Lung (tissue), 12 donors: ENCODE results near the gene SLF2. TPM values are rescaled to one million over a fixed set of nuclear protein-coding genes. Genes with fewer than 3 reads are reported as not detected.

Source experiments
- ATAC-seq: fragments of 200-7000 bp; cut with Tn5 transposase; one replicate; pipeline ENCODE4 v1.9.1; 2020; ENCODE audit warnings: moderate number of reproducible peaks; ENCODE audit not compliant: insufficient read depth, low FRiP score
- DNase-seq, 3 donors: peaks; one replicate each; pipeline ENCODE4 v3.0.0-alpha.2; 2013 to 2017
- H3K27ac ChIP-seq, 2 donors: one replicate each; pipeline ENCODE4 v1.5.1; 2013; ENCODE audit warnings: mild to moderate bottlenecking in 2 of 2, moderate library complexity in 2 of 2, control low read depth in 1 of 2, inconsistent platforms in 1 of 2, low read depth in 1 of 2, low read length in 1 of 2
- H3K27me3 ChIP-seq, 3 donors: one replicate each; pipeline ENCODE4 v1.5.1; 2013; ENCODE audit warnings: low read length in 2 of 3; ENCODE audit not compliant: control insufficient read depth in 3 of 3, insufficient read depth in 3 of 3
- H3K36me3 ChIP-seq, 4 donors: one replicate each; pipeline ENCODE4 v1.5.1; 2013; ENCODE audit warnings: low read length in 4 of 4, mild to moderate bottlenecking in 1 of 4, moderate library complexity in 1 of 4; ENCODE audit not compliant: control insufficient read depth in 4 of 4, insufficient read depth in 4 of 4
- H3K4me1 ChIP-seq, 5 donors: one replicate each; pipeline ENCODE4 v1.5.1; 2013; ENCODE audit warnings: low read length in 5 of 5, mild to moderate bottlenecking in 2 of 5, moderate library complexity in 1 of 5; ENCODE audit not compliant: control insufficient read depth in 5 of 5, insufficient read depth in 5 of 5
- H3K4me3 ChIP-seq: one replicate; pipeline ENCODE4 v1.5.1; 2013; ENCODE audit warnings: mild to moderate bottlenecking, control low read depth, moderate library complexity
- H3K9ac ChIP-seq, 2 donors: one replicate each; pipeline ENCODE4 v1.5.1; 2013; ENCODE audit warnings: low read length in 2 of 2, control low read depth in 1 of 2; ENCODE audit not compliant: insufficient read depth in 1 of 2
- H3K9me3 ChIP-seq, 4 donors: one replicate each; pipeline ENCODE4 v1.5.1; 2013; ENCODE audit warnings: low read length in 3 of 4, mild to moderate bottlenecking in 1 of 4, moderate library complexity in 1 of 4; ENCODE audit not compliant: control insufficient read depth in 4 of 4, insufficient read depth in 3 of 4
- WGBS, 2 donors: extraction: QIAGEN DNeasy Blood & Tissue Kit; methylation state at CpG; one replicate each; pipeline ENCODE4 v1.1.7; 2013; 5-methylcytosine and 5-hydroxymethylcytosine counted together
- polyA plus RNA-seq, 2 donors: library from polyadenylated mRNA; stranded (reverse); fragments of 200-250 nt; gene quantifications; one replicate each; pipeline ENCODE4 v1.2.1, GENCODE V29; 2013
- total RNA-seq, 2 donors: library from RNA; depleted of rRNA in 1 of 2; stranded (reverse); fragments of >200 nt in 1 of 2; gene quantifications; one replicate each; pipeline ENCODE4 v1.2.1, GENCODE V29; 2014 to 2021
- TF ChIP-seq, protein P1 (sequence below): IDR thresholded peaks from 2 replicates; pipeline ENCODE4 v1.5.1; 2012; ENCODE audit warnings: mild to moderate bottlenecking; ENCODE audit errors: control extremely low read depth, extremely low read depth
- donor health status: control.
- donor health status: control.
- donor health status: Bipolar disorder and iron deficiency.
- donor health status: healthy.
- donor health status: DM: yes; HTN: yes; CAD: no.

The SLF2 gene
- total and polyA plus RNA-seq, 4 donors = 7.1 to 60.0 (median 21.8) TPM

DNA sequence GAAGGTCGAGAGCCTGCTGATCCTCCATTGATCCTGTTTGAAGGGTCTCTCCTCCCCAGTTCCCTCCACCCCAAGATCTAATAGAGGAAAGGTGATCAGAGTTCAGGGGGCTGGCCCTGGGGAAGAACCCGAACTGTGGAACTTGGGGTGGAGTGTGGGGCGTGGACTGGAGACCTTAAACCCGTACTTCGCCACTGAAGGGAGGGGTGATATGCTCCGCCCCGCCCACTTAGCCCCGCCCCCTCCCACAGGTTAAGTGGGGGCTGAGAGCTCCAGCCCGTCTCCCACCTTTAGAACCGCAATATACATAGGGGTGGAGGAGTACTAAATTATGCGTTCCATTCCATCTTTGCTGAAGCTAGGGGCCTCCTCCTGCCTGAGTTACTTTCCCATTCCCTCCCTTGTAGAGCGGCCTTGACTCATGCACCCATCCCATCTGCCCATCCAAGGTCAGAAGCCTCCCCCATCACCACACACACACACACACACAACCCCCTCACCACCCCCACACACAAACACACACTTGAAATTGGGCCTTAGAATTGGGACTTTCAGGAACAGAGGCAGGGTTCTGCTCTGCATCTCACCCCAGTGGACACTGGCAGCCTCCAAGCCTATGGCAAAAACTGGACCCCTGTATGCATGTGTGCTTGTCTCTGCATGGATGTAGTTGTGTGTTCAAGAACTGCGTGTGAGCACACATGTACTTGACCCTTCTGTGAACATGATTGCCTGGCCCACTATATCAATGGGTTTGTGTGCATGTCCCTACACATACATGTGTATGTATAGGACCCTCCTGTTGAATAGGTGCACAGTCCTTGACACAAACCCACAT, 57.5 kb downstream of the SLF2 start:
- H3K36me3 ChIP-seq = peaks cover 0 to 17% (median 6%) of the 10 kb centered on the region in 4 donors
- 41 to 42% methylated on average over 13 of the region's 13 CpGs for WGBS, 2 donors
- peak overlapping the region; percentile 25 for H3K4me3 ChIP-seq
- TF ChIP-seq, protein P1, sequence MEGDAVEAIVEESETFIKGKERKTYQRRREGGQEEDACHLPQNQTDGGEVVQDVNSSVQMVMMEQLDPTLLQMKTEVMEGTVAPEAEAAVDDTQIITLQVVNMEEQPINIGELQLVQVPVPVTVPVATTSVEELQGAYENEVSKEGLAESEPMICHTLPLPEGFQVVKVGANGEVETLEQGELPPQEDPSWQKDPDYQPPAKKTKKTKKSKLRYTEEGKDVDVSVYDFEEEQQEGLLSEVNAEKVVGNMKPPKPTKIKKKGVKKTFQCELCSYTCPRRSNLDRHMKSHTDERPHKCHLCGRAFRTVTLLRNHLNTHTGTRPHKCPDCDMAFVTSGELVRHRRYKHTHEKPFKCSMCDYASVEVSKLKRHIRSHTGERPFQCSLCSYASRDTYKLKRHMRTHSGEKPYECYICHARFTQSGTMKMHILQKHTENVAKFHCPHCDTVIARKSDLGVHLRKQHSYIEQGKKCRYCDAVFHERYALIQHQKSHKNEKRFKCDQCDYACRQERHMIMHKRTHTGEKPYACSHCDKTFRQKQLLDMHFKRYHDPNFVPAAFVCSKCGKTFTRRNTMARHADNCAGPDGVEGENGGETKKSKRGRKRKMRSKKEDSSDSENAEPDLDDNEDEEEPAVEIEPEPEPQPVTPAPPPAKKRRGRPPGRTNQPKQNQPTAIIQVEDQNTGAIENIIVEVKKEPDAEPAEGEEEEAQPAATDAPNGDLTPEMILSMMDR = no peak
- H3K4me1 ChIP-seq = peaks cover 0 to 16% (median 7%) of the 10 kb centered on the region in 5 donors
- H3K27ac ChIP-seq = no peak overlapping the region
- H3K9ac ChIP-seq = no peak overlapping the region
- H3K9me3 ChIP-seq = no peaks in the 10 kb centered on the region
- ATAC-seq (no peak), DNase-seq (peak in 1 of 3 donors; percentile 16)
- no peaks in the 10 kb centered on the region for H3K27me3 ChIP-seq

GRCh38 chr10:100970914-100971811, 58.4 kb downstream of the SLF2 start:
- WGBS, 2 donors = 64 to 87% methylated on average over 4 of the region's 4 CpGs
- Histone ChIP-seq H3K27ac (no peak overlapping the region), H3K4me1 (peaks cover 0 to 16% (median 7%) of the 10 kb centered on the region in 5 donors), H3K27me3 (no peaks in the 10 kb centered on the region), H3K36me3 (peaks cover 0 to 10% (median under 1%) of the 10 kb centered on the region in 4 donors), H3K4me3 (no peak overlapping the region), H3K9ac (no peak overlapping the region), H3K9me3 (no peaks in the 10 kb centered on the region)
- DNase-seq (no peak), ATAC-seq (peak; percentile 52)
- TF ChIP-seq, protein P1 = no peak

GRCh38 chr10:100972115-100972903, 59.5 kb downstream of the SLF2 start:
- Histone ChIP-seq H3K27ac (no peak overlapping the region), H3K4me1 (peaks cover 0 to 16% (median 7%) of the 10 kb centered on the region in 5 donors), H3K9me3 (no peaks in the 10 kb centered on the region), H3K36me3 (peaks cover 0 to 5% (median 1%) of the 10 kb centered on the region in 4 donors), H3K9ac (no peak overlapping the region), H3K4me3 (no peak overlapping the region), H3K27me3 (no peaks in the 10 kb centered on the region)
- no peak for ATAC-seq
- 82 to 89% methylated on average over 13 of the region's 13 CpGs for WGBS, 2 donors
- DNase-seq = no peak
- TF ChIP-seq, protein P1 = no peak
